K562 (cell line): ENCODE results near the gene NUP133. TPM values are rescaled to one million over a fixed set of nuclear protein-coding genes. Genes with fewer than 3 reads are reported as not detected.

Experiments
- ATAC-seq: fragments of 200-7000 bp; cut with Tn5 transposase; 3 replicates; pipeline ENCODE4 v1.9.1; 2020; ENCODE audit warnings: moderate library complexity
- BruUV-seq: library from RNA; stranded (reverse); fragments of 400-500 nt; replicated peaks from 2 replicates; lab custom pipeline; 2021; lab: Mats Ljungman, UMichigan
- CTCF ChIA-PET: fragments of 300-600 bp; formaldehyde crosslinking; extraction: SDS; loops from one replicate; lab custom pipeline; 2021; ENCODE audit warnings: low intra/inter-chr PET ratio; lab: Yijun Ruan, JAX
- POLR2A ChIA-PET: fragments of 300-600, 350-650 bp; sonication (Branson Sonifier 250); formaldehyde crosslinking; extraction: SDS; loops from one replicate; lab custom pipeline; 2021; ENCODE audit warnings: antibody characterized with exemption, inconsistent platforms; lab: Yijun Ruan, JAX
- DNase-seq, 4 experiments: peaks; one replicate each; pipeline versions ENCODE4 v3.0.0 to v3.0.0-alpha.2; 2011 to 2018; ENCODE audit warnings: low spot score in 3 of 4, mixed read lengths in 3 of 4; ENCODE audit errors: extremely low read depth in 1 of 4
- FAIRE-seq: peaks from 2 replicates; lab custom pipeline; 2011; peaks lifted over from hg19 to GRCh38; lab: Jason Lieb, UNC
- H2AFZ ChIP-seq: 2 replicates; pipeline ENCODE4 v1.6.0; 2011; ENCODE audit warnings: low read depth, low read length, control low read depth, inconsistent platforms
- H3K27ac ChIP-seq: fragments of 200-600 bp; 3 replicates; pipeline ENCODE4 v1.8.0; 2011; ENCODE audit warnings: low read depth, mild to moderate bottlenecking, control low read depth, inconsistent platforms, low read length, moderate library complexity, mixed read lengths; ENCODE audit errors: extremely low read depth
- H3K27me3 ChIP-seq, 2 experiments: fragments of 300-600 bp in 1 of 2; 2 replicates in 1 of 2; 3 replicates in 1 of 2; pipeline versions ENCODE4 v1.6.0 to v1.8.0; 2011; ENCODE audit warnings: inconsistent platforms in 2 of 2, low read length in 2 of 2, mild to moderate bottlenecking in 1 of 2, mixed read lengths in 1 of 2, moderate library complexity in 1 of 2; ENCODE audit not compliant: control insufficient read depth in 2 of 2, insufficient read depth in 2 of 2
- H3K36me3 ChIP-seq: fragments of 300-600 bp; 3 replicates; pipeline ENCODE4 v1.8.0; 2011; ENCODE audit warnings: mild to moderate bottlenecking, low read length, inconsistent platforms; ENCODE audit not compliant: control insufficient read depth, insufficient read depth
- H3K4me1 ChIP-seq, 2 experiments: fragments of 200-600 bp in 1 of 2; replicated peaks in 1 of 2; 2 replicates in 1 of 2; 3 replicates in 1 of 2; pipeline versions ENCODE4 v1.5.1 to v1.8.0; 2011; ENCODE audit warnings: inconsistent platforms in 2 of 2, low read length in 2 of 2, mild to moderate bottlenecking in 1 of 2, mixed read lengths in 1 of 2, moderate library complexity in 1 of 2; ENCODE audit not compliant: control insufficient read depth in 2 of 2, insufficient read depth in 2 of 2
- H3K4me2 ChIP-seq: 2 replicates; pipeline ENCODE4 v1.6.1; 2011; ENCODE audit warnings: low read length, control low read depth, inconsistent platforms, mixed read lengths; ENCODE audit not compliant: insufficient read depth
- H3K4me3 ChIP-seq: fragments of 200-600 bp; sonication (generic), shearing (Covaris generic); 2 replicates; pipeline ENCODE4 v1.5.1; 2016; ENCODE audit warnings: control low read depth, inconsistent platforms
- H3K79me2 ChIP-seq: fragments of 200-600 bp; 3 replicates; pipeline ENCODE4 v1.8.0; 2011; ENCODE audit warnings: low read length, inconsistent platforms; ENCODE audit not compliant: control insufficient read depth, insufficient read depth
- H3K9ac ChIP-seq, 2 experiments: 2 replicates each; pipeline versions ENCODE4 v1.6.0 to v1.6.1; 2011; ENCODE audit warnings: low read depth in 2 of 2, low read length in 2 of 2, control low read depth in 1 of 2, inconsistent platforms in 1 of 2, mild to moderate bottlenecking in 1 of 2, mixed read lengths in 1 of 2; ENCODE audit not compliant: insufficient read depth in 1 of 2
- H3K9me1 ChIP-seq: one replicate; pipeline ENCODE4 v1.6.0; 2011; ENCODE audit warnings: inconsistent platforms, mild to moderate bottlenecking, low read length, moderate library complexity; ENCODE audit not compliant: control insufficient read depth, insufficient read depth
- H3K9me3 ChIP-seq: replicated peaks from 2 replicates; pipeline ENCODE4 v1.5.1; 2011; ENCODE audit warnings: low read depth, low read length, inconsistent platforms; ENCODE audit not compliant: control insufficient read depth, insufficient read depth
- H4K20me1 ChIP-seq: replicated peaks from 2 replicates; pipeline ENCODE4 v1.6.1; 2011; ENCODE audit warnings: low read length, inconsistent platforms, mixed read lengths; ENCODE audit not compliant: control insufficient read depth, insufficient read depth
- HDAC6 ChIP-seq: IDR thresholded peaks from 2 replicates; pipeline ENCODE4 v1.6.1; 2012; ENCODE audit warnings: low read depth, mild to moderate bottlenecking, control low read depth, inconsistent platforms, low read length, moderate library complexity
- WGBS: fragments of 100-300 bp; shearing (Covaris generic); methylation state at CpG from one replicate; pipeline ENCODE4 v1.1.6; 2016; ENCODE audit warnings: low coverage, mixed read lengths; ENCODE audit not compliant: insufficient coverage; ENCODE audit errors: missing lambda C conversion rate; 5-methylcytosine and 5-hydroxymethylcytosine counted together
- in situ Hi-C: fragments of 300-500 bp; cut with MboI; formaldehyde crosslinking; loops from 4 replicates; pipeline ENCODE4 v1.15.0; 2018; ENCODE audit warnings: inconsistent platforms, mixed read lengths
- intact Hi-C: fragments of 100-400 bp; cut with micrococcal nuclease; formaldehyde crosslinking; loops from 2 replicates; pipeline ENCODE4 v1.14.2; 2022
- polyA plus RNA-seq, 8 experiments: library from polyadenylated mRNA; depleted of rRNA in 4 of 8; stranded (reverse) in 5 of 8; unstranded in 3 of 8; fragments of >200 nt; fragmentation: Nextera tagmentation in 2 of 8; fragmentation: Illumina TruSeq in 1 of 8; extraction: Ambion mirVana in 2 of 8; extraction: Trizol in 1 of 8; gene quantifications; 2 replicates each; pipeline versions ENCODE4 v1.2.1 to v1.2.3, GENCODE V29; 2011 to 2014; ENCODE audit warnings: inconsistent platforms in 1 of 8, missing spikeins in 1 of 8
- total RNA-seq, 7 experiments: library from RNA; depleted of rRNA in 6 of 7; stranded (reverse); fragments of >200 nt in 6 of 7; fragmentation: Illumina TruSeq in 2 of 7; extraction: Trizol in 2 of 7; gene quantifications; 2 replicates each; pipeline versions ENCODE4 v1.2.1 to v1.2.3, GENCODE V29; 2011 to 2021; ENCODE audit warnings: low replicate concordance in 1 of 7
- TF ChIP-seq, protein P1 (sequence below): fragments of 450-650 bp; IDR thresholded peaks from 2 replicates; pipeline ENCODE4 v1.7.1; 2018; ENCODE audit warnings: mild to moderate bottlenecking, low read depth; ENCODE audit not compliant: partially characterized antibody

Gene NUP133
- total and polyA plus RNA-seq, 9 of the 15 experiments (the other 6 are each of a cell fraction or from before 2014, with no cell fraction given), result 21.7 to 85.1 (median 61.3) TPM

DNA sequence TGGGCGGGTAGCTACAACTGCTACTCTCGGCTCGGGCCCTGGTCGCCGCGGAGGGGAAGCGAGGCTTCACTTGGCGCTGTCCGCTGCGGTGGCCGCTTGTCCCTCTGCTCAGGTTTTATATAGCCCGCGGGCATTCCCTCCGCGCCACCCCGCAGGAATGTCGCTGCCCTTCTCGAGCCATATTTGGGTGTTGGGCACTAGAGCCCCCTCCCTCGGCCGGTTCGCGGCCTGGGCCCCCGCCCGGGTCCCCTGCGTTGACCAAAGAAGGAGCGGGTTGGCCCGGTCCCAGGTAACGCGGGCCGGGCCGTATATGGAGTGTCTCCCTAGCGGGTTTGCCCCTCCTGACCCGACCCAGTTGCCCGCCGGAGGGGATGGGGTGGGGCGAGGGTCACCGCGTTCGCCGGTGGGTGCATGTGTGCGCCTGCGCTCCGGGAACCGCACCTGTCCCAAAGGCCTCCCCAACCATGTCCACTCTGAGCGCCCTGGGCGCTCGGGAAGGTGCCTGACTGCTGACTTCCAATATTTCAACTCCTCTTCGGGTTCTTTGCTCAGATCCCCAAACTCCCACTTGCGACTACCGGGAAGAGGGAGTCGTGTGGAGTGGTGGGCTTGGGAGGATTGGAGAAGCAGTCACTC lies 74.0 kb downstream of the NUP133 start, which contains the start of gene ACTA1:
Gene ACTA1, minus strand, starts transcription at position 90 of the 636 bp plus-strand sequence. CDS start 979 bp downstream, outside the sequence.
- intact Hi-C loops, result loop anchor here (2.0 kb wide), 1 partner anchor 15 kb away; no protein-coding TSS in a partner anchor
- H2AFZ ChIP-seq, result no peak within 1 kb of the TSS
- H4K20me1 ChIP-seq, result 0 out of 2 replicates have a peak, but pooled peaks cover 2% of the 10 kb centered on the region
- FAIRE-seq (no peak), DNase-seq (peak in 1 of 4 experiments; percentile 9), ATAC-seq (no peak)
- H3K27ac ChIP-seq, result no peak within 1 kb of the TSS
- ChIA-PET CTCF (no interaction called here), POLR2A (interaction anchor here (0.6 kb wide), 1 partner anchor 48 kb away, joined by 3 read pairs; no protein-coding TSS in a partner anchor)
- WGBS, result 22% methylated on average over 46 of the region's 51 CpGs
- in situ Hi-C loops, result no loop called here
- H3K4me2 ChIP-seq, result no peak within 1 kb of the TSS
- no peaks in the 10 kb centered on the region for H3K9me3 ChIP-seq
- H3K27me3 ChIP-seq, result peaks cover 13 to 37% of the 10 kb centered on the region in 2 experiments; a peak in 4 of 5 replicates
- no peaks in the 10 kb centered on the region for H3K36me3 ChIP-seq
- BruUV-seq, result no TSS peak
- H3K4me3 ChIP-seq, result no peak within 1 kb of the TSS
- H3K9ac ChIP-seq, result no peak within 1 kb of the TSS
- peaks cover 0 to 24% of the 10 kb centered on the region in 2 experiments; a peak in 2 of 5 replicates for H3K4me1 ChIP-seq
- no peaks in the 10 kb centered on the region for H3K79me2 ChIP-seq
- no peaks in the 10 kb centered on the region for H3K9me1 ChIP-seq
- TF ChIP-seq, protein P1, sequence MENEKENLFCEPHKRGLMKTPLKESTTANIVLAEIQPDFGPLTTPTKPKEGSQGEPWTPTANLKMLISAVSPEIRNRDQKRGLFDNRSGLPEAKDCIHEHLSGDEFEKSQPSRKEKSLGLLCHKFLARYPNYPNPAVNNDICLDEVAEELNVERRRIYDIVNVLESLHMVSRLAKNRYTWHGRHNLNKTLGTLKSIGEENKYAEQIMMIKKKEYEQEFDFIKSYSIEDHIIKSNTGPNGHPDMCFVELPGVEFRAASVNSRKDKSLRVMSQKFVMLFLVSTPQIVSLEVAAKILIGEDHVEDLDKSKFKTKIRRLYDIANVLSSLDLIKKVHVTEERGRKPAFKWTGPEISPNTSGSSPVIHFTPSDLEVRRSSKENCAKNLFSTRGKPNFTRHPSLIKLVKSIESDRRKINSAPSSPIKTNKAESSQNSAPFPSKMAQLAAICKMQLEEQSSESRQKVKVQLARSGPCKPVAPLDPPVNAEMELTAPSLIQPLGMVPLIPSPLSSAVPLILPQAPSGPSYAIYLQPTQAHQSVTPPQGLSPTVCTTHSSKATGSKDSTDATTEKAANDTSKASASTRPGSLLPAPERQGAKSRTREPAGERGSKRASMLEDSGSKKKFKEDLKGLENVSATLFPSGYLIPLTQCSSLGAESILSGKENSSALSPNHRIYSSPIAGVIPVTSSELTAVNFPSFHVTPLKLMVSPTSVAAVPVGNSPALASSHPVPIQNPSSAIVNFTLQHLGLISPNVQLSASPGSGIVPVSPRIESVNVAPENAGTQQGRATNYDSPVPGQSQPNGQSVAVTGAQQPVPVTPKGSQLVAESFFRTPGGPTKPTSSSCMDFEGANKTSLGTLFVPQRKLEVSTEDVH, result no peak
- peak; percentile 44; the same call in 1 of the 2 replicates for TF ChIP-seq HDAC6
